Large intestine (tissue), 3 donors: ENCODE results near the gene PLXNA4. TPM values are rescaled to one million over a fixed set of nuclear protein-coding genes. Genes with fewer than 3 reads are reported as not detected.

Source experiments
- DNase-seq, 2 donors: peaks; one replicate each; pipeline versions ENCODE4 v3.0.0 to v3.0.0-alpha.2; 2013
- H3K27ac ChIP-seq: one replicate; pipeline ENCODE4 v1.5.1; 2013; ENCODE audit warnings: low read length
- H3K27me3 ChIP-seq: 2 replicates; pipeline ENCODE4 v1.6.1; 2013; ENCODE audit warnings: low read length; ENCODE audit not compliant: control insufficient read depth, insufficient read depth
- H3K36me3 ChIP-seq: 2 replicates; pipeline ENCODE4 v1.6.1; 2013; ENCODE audit warnings: low read length; ENCODE audit not compliant: control insufficient read depth, insufficient read depth
- H3K4me1 ChIP-seq: one replicate; pipeline ENCODE4 v1.6.1; 2013; ENCODE audit warnings: low read length; ENCODE audit not compliant: control insufficient read depth, insufficient read depth
- H3K4me3 ChIP-seq: one replicate; pipeline ENCODE4 v1.5.1; 2013; ENCODE audit warnings: low read length
- H3K9me3 ChIP-seq: one replicate; pipeline ENCODE4 v1.6.1; 2013; ENCODE audit warnings: mild to moderate bottlenecking, low read depth, low read length, moderate library complexity; ENCODE audit not compliant: control insufficient read depth
- WGBS: methylation state at CpG from one replicate; pipeline ENCODE4 v1.1.5; 2013; ENCODE audit warnings: low lambda C conversion rate; ENCODE audit not compliant: insufficient coverage; 5-methylcytosine and 5-hydroxymethylcytosine counted together
- polyA plus RNA-seq: library from polyadenylated mRNA; unstranded; fragments of 120-200 nt; gene quantifications from one replicate; pipeline ENCODE4 v1.2.1, GENCODE V29; 2013

Gene PLXNA4
- polyA plus RNA-seq, 1 donor = 3.2 TPM

DNA sequence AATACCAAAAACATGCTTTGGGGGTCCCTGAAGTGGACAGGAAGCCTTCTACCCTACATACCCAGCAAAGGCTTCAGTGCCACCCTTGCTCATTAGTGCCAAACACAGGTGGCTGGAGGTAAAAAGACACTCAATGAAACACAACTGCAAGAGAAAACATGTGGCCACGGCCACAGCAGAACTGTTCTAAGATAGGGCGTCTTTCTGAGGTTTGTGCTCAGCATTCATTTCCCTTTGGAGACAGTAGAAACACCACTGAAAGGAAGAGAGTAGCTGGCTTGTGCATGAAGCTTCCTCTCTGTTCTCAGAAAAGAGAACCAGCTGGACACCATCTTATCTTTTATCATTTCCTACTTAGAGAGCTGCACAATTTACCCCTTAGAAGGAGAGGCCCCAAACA lies 143.0 kb downstream of the PLXNA4 start:
- H3K4me1 ChIP-seq = peaks cover 18% of the 10 kb centered on the region
- peaks cover 3% of the 10 kb centered on the region for H3K27me3 ChIP-seq
- no peak for DNase-seq
- H3K36me3 ChIP-seq = no peaks in the 10 kb centered on the region
- H3K27ac ChIP-seq = no peak overlapping the region
- no peaks in the 10 kb centered on the region for H3K9me3 ChIP-seq
- no peak overlapping the region for H3K4me3 ChIP-seq
- no CpG with 5 or more reads among the region's 2 CpGs for WGBS

DNA sequence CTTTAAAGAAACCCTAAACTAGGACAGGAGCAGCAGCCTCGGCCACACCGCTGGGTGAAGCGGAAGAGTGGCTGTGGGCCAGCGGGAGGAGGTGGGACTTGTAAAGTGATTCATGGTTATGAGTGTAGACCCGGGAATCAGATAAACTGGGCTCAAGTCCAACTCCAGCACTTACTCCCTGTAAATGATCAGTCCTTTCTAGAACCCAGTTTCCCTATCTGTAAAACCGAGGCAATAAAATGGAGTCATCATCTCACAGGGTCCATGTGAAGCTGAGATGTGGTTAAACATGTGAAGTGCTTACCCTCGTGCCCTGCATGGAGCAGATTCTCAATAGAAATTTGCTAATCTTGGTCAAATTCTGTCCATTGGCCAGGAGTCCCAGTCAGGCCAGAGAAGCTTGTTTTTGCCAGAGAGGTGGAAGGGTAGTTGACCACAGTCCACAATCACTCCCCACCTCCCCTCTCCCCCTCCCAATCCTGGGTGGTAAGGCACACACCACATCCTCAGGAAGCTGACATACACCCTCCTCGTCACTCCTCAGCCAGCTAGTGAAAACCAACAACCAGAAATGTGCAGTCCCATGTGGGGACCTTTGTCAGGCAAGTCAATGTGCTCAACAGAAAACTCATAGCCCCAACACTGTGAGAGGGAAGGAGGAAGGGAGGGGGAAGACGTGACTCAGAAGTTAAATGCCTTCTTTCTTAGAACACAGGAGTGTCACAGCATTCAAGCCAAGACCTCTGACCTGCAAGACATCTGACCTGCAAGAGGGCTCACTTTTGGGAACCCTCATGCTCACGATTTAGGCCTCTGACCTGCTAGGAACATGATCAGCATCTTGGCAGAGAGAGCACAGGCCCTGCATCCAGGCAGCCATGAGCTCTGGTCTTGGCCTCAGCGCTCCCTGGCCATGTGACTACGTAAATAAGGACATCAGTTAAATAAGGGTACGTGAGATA lies 145.1 kb downstream of the PLXNA4 start:
- Histone ChIP-seq H3K4me3 (no peak overlapping the region), H3K4me1 (peaks cover 18% of the 10 kb centered on the region), H3K27me3 (peaks cover 3% of the 10 kb centered on the region), H3K36me3 (no peaks in the 10 kb centered on the region), H3K27ac (peak overlapping the region; percentile 43), H3K9me3 (no peaks in the 10 kb centered on the region)
- WGBS = no CpG with 5 or more reads among the region's 13 CpGs
- DNase-seq = peak; percentile 77 to 80

DNA sequence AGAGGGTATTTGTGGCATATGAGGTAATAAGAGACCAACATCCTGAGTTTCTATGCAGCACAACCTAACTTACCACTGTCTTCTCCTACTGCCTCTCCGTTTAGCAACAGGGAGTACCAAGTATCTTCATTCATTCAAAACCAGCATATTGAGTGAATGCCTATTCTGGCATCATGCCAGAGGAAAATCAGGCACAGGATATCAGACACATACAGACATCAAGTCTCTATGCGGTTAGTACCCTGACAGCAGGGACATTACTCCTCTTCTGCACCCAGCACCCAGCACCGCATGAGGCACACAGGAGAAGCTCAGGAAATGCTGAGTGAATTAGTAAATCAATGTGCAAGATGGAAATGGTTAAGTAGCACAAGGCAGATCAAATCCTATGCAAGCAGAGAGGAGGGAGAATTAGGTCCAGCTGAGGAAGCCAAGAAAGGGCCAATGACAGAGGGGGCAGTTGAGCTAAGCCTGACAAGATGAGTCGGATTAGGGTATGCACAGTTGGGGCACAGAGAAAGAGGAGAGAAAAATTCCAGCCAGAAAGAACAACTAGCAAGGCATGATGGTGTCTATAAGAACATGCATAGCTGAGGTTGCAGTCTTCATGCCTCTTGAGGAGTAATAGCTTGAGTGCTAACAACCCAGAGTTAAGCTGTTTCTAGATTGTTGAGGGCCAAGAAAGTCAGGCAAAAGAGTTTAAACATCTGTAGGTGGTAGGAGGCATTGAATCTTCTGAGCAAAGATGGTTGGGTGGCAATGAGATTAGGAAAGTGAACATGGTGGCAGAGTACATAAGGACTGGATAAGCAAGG lies 146.0 kb downstream of the PLXNA4 start:
- WGBS = no CpG with 5 or more reads among the region's 4 CpGs
- no peaks in the 10 kb centered on the region for H3K36me3 ChIP-seq
- no peak overlapping the region for H3K4me3 ChIP-seq
- no peaks in the 10 kb centered on the region for H3K9me3 ChIP-seq
- H3K4me1 ChIP-seq = peaks cover 18% of the 10 kb centered on the region
- DNase-seq = no peak
- peak overlapping the region; percentile 43 for H3K27ac ChIP-seq
- H3K27me3 ChIP-seq = peaks cover 3% of the 10 kb centered on the region

DNA sequence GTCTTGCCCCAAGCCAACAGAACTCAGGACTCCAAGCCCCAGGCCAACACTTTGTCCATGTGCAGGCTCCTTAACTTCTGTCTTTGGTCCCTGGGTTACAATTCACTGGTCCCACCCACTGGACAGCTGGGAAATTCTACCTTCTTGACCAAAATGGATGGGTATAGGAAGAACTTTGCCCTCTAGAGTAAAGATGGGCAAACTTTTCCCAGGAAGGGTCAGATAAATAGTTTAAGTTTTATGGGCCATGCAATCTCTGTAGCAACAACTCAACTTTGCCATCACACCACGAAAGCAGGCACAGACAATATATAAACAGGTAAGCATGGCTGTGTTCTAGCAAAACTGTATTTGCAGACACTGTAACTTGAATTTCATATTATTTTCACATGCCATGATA lies 147.1 kb downstream of the PLXNA4 start:
- no CpG with 5 or more reads among the region's 1 CpG for WGBS
- Histone ChIP-seq H3K27ac (peak overlapping the region; percentile 43), H3K36me3 (no peaks in the 10 kb centered on the region), H3K27me3 (no peaks in the 10 kb centered on the region), H3K9me3 (no peaks in the 10 kb centered on the region), H3K4me1 (peaks cover 18% of the 10 kb centered on the region), H3K4me3 (no peak overlapping the region)
- peak in 1 of 2 donors; percentile 62 for DNase-seq

DNA sequence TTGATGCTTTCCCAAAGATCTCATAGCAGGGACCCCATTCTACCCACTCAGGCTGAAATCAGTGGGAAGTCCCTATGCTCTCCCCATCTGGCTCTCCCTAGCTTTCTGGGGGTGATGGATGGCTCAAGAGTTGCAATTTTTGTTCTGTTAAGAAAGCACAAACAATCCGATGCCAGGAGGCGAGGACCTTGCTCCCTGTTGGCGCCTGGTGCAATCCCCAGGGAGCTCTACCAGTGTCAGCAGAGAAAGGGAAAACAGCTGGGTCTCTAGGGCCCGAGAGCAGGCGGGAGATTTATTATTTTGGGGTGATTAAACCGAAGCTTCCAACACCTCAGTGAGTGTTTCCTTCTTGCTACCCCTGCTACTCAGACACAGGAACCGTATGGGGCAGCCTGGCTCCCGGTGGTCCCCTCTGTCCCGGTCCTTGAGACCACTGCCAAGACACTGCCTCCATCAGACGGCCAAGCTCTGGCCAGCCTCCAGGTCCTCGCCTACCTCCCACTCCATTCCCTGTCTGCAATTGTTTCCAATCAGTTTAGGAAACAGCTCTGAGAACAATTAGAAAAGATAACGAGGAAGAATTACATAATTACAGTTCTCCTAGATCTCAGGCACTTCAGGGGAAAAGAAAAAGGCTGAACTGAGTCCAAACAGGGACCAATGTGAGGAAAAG lies 147.9 kb downstream of the PLXNA4 start:
- Histone ChIP-seq H3K4me1 (peaks cover 18% of the 10 kb centered on the region), H3K4me3 (no peak overlapping the region), H3K36me3 (no peaks in the 10 kb centered on the region), H3K27ac (no peak overlapping the region), H3K9me3 (no peaks in the 10 kb centered on the region), H3K27me3 (no peaks in the 10 kb centered on the region)
- WGBS = no CpG with 5 or more reads among the region's 12 CpGs
- no peak for DNase-seq

DNA sequence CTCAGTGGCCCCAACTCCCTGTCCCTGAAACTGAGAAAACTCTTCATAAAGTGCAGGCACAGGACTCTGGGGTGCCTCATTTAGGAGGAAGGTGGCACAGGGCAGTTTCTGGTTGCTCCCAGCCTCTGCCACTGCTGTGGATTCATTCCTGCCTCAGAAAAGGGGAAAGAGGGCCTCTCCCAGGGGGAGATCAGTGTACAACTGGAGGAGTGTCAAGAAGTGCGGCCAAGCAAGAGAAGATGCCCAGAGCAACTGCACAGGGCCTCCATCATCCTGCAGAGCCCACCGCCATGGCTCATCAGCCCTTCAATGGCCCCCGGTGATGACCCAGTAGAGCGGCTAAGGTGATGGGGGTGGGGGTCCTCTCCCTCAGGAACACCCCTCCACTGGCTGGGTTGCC lies 150.3 kb downstream of the PLXNA4 start:
- no CpG with 5 or more reads among the region's 4 CpGs for WGBS
- H3K4me1 ChIP-seq = peaks cover 15% of the 10 kb centered on the region

DNA sequence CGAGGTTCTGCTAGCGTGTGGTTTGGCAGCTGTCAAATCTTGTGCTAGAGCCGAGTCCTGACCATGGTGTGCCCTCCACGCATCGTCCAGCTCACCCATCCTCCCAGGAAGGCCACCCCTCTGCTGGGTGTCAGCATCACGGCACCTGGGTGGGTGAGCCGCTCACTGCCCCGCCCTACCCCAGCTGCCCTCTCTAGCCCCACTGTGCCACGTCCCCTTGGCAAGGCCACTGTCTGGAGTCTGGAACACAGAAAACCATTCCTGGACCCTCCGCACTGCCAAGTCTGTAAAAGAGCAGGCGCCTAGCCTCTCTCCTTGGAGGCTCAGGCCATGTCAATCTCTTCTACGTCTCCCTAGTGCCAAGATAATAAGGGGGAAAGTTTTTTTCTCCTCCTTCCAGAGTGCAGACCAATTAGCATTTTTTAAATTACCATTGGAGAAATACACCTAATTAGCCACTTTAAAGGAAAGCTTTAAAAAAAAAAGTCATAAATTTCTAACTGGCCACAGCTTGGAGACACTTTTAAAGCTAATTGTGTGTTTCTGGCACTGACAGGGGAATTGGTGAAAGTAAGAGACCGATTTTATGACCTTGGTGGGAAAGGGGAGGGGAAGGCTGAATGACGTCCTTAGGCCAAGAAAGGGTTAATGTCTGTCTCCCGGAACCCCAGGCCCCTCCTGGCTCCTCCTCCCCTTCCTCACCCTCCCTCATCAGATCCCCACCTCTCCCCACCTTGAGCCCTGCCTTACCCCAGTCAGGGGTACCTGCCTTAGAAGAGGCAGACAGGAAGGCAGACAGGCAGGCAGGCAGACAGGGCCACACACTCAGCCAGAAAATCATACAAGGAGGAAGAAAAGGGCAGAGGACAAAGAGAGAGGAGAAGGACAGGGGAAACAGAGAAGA lies 151.2 kb downstream of the PLXNA4 start:
- Histone ChIP-seq H3K36me3 (no peaks in the 10 kb centered on the region), H3K4me1 (peaks cover 8% of the 10 kb centered on the region), H3K9me3 (no peaks in the 10 kb centered on the region), H3K27ac (no peak overlapping the region), H3K4me3 (no peak overlapping the region), H3K27me3 (no peaks in the 10 kb centered on the region)
- DNase-seq = no peak
- WGBS = 80% methylated on average over 1 of the region's 15 CpGs

More for the DNA sequence above, 150.3 kb downstream of the PLXNA4 start:
- H3K4me3 ChIP-seq = no peak overlapping the region
- H3K27ac ChIP-seq = no peak overlapping the region
- H3K36me3 ChIP-seq = no peaks in the 10 kb centered on the region
- DNase-seq = no peak
- no peaks in the 10 kb centered on the region for H3K9me3 ChIP-seq
- no peaks in the 10 kb centered on the region for H3K27me3 ChIP-seq

DNA sequence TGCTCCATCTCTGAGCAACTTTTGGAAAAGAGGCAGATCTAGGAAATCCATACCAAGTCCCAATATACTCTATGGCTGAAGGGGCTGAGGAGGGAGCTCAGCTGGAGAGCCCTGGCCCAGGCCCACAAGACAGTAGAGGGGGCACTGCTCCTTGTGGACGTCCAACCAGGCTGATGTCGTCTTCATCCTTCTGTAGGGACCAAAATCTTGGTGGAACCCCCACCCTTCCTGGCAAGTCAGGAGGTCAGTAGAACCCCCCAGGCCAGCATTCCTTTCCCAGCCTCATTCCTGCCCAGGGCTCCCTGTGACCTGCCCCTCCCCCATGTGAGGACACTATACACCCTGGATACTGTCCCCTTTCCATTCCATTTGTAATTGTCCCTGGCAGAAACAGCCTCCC lies 152.0 kb downstream of the PLXNA4 start:
- Histone ChIP-seq H3K27me3 (no peaks in the 10 kb centered on the region), H3K9me3 (no peaks in the 10 kb centered on the region), H3K36me3 (no peaks in the 10 kb centered on the region), H3K4me1 (peaks cover 3% of the 10 kb centered on the region), H3K4me3 (no peak overlapping the region), H3K27ac (no peak overlapping the region)
- no CpG with 5 or more reads among the region's 2 CpGs for WGBS
- no peak for DNase-seq

DNA sequence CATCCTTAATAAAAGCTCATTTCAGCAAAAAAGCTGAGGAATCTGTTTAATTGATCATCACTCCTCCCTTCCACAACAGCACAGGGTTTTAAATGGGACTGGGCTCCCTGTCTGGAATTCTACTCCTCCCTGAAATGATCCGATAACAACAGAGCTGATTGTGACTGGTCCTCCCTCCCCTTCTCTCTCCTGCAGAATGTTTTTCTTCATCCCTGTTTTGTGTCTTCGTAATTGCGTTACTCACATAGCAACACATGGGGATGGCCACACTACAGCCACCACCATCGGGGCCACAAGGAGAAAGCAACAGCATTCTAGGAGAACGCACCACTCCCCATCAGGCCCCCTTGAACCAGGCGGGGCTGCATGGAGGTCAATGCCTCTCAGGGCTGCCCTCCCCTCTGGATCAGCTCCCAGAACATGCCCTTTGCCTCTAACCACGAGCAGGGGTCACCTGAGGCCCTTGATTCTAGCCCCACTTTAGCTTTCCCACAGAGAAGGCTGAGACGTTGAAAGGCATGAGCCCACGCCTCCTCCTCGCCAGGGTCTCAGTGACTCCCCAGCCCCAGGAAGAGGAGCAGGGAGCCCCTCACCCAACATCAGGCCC lies 152.6 kb downstream of the PLXNA4 start:
- Histone ChIP-seq H3K9me3 (no peaks in the 10 kb centered on the region), H3K4me1 (peaks cover 3% of the 10 kb centered on the region), H3K4me3 (no peak overlapping the region), H3K27me3 (no peaks in the 10 kb centered on the region), H3K36me3 (no peaks in the 10 kb centered on the region), H3K27ac (no peak overlapping the region)
- WGBS = no CpG with 5 or more reads among the region's 10 CpGs
- DNase-seq = no peak
